H1 (cell line): Measurements from ENCODE around the gene CTSC. TPM values are rescaled to one million over a fixed set of nuclear protein-coding genes. Genes with fewer than 3 reads are reported as not detected.

Experiments
- CTCF ChIA-PET: fragments of 300-600 bp; sonication (Branson Sonifier 250); formaldehyde crosslinking; loops from one replicate; lab custom pipeline; 2021; ENCODE audit not compliant: partially characterized antibody; lab: Charles Lee
- POLR2A ChIA-PET: fragments of 300-600 bp; sonication (Branson Sonifier 250); formaldehyde crosslinking; loops from one replicate; lab custom pipeline; 2021; ENCODE audit warnings: inconsistent platforms; ENCODE audit not compliant: partially characterized antibody; lab: Charles Lee
- DNase-seq, 2 experiments: peaks; one replicate each; pipeline versions ENCODE4 v3.0.0 to v3.0.0-alpha.2; 2010 to 2022; ENCODE audit warnings: low spot score in 2 of 2, low read depth in 1 of 2, mixed read lengths in 1 of 2
- FAIRE-seq: peaks from 2 replicates; lab custom pipeline; 2011; peaks lifted over from hg19 to GRCh38; lab: Jason Lieb, UNC
- H2AFZ ChIP-seq: 2 replicates; pipeline ENCODE4 v1.8.1; 2012; ENCODE audit warnings: low read length, inconsistent platforms
- H2AK5ac ChIP-seq: 2 replicates; pipeline ENCODE4 v1.6.1; 2013; ENCODE audit warnings: low read depth, low read length
- H2BK120ac ChIP-seq: replicated peaks from 2 replicates; pipeline ENCODE3; 2013; ENCODE audit warnings: low read depth, low read length, inconsistent platforms
- H2BK12ac ChIP-seq: 2 replicates; pipeline ENCODE4 v1.6.1; 2013; ENCODE audit warnings: low read depth, low read length
- H2BK15ac ChIP-seq: 2 replicates; pipeline ENCODE4 v1.6.1; 2013; ENCODE audit warnings: low read length
- H2BK20ac ChIP-seq: 2 replicates; pipeline ENCODE4 v1.6.1; 2013; ENCODE audit warnings: low read length
- H2BK5ac ChIP-seq: 2 replicates; pipeline ENCODE4 v1.6.1; 2013; ENCODE audit warnings: low read depth, low read length
- H3K14ac ChIP-seq: 2 replicates; pipeline ENCODE4 v1.6.1; 2013; ENCODE audit warnings: inconsistent platforms; ENCODE audit not compliant: insufficient read length
- H3K18ac ChIP-seq: 2 replicates; pipeline ENCODE4 v1.6.1; 2013; ENCODE audit warnings: low read length; ENCODE audit errors: extremely low read depth
- H3K23ac ChIP-seq: 2 replicates; pipeline ENCODE4 v1.6.1; 2013; ENCODE audit warnings: inconsistent platforms; ENCODE audit not compliant: insufficient read length
- H3K23me2 ChIP-seq: 2 replicates; pipeline ENCODE4 v1.6.1; 2013; ENCODE audit warnings: low read depth, low read length
- H3K27ac ChIP-seq: 2 replicates; pipeline ENCODE4 v1.6.1; 2011; ENCODE audit warnings: low read depth, low read length, inconsistent platforms
- H3K27me3 ChIP-seq, 4 experiments: replicated peaks in 1 of 4; 1 replicate in 1 of 4; 2 replicates in 3 of 4; pipeline versions ENCODE4 v1.6.1 to v1.8.1; 2011 to 2013; ENCODE audit warnings: low read length in 3 of 4, mild to moderate bottlenecking in 3 of 4, inconsistent platforms in 2 of 4, mixed read lengths in 2 of 4, moderate library complexity in 1 of 4; ENCODE audit not compliant: control insufficient read depth in 3 of 4, insufficient read depth in 3 of 4; ENCODE audit errors: extremely low read depth in 1 of 4
- H3K36me3 ChIP-seq, 4 experiments: 2 replicates each; pipeline versions ENCODE4 v1.6.1 to v1.8.1; 2011 to 2013; ENCODE audit warnings: mild to moderate bottlenecking in 4 of 4, low read length in 3 of 4, moderate library complexity in 2 of 4, control low read depth in 1 of 4, inconsistent platforms in 1 of 4; ENCODE audit not compliant: insufficient read depth in 4 of 4, control insufficient read depth in 2 of 4
- H3K4ac ChIP-seq: replicated peaks from 2 replicates; pipeline ENCODE3; 2013; ENCODE audit warnings: low read length, low read depth, mixed read lengths, inconsistent platforms; ENCODE audit not compliant: insufficient read length
- H3K4me1 ChIP-seq, 4 experiments: replicated peaks in 1 of 4; 1 replicate in 1 of 4; 2 replicates in 3 of 4; pipeline versions ENCODE4 v1.6.1 to v1.8.1; 2011 to 2013; ENCODE audit warnings: low read length in 3 of 4, inconsistent platforms in 2 of 4, mixed read lengths in 1 of 4; ENCODE audit not compliant: insufficient read depth in 4 of 4, control insufficient read depth in 3 of 4
- H3K4me2 ChIP-seq, 2 experiments: 2 replicates each; pipeline versions ENCODE4 v1.6.1 to v1.8.1; 2011 to 2013; ENCODE audit warnings: low read depth in 2 of 2, low read length in 2 of 2, control low read depth in 1 of 2, inconsistent platforms in 1 of 2, mild to moderate bottlenecking in 1 of 2; ENCODE audit not compliant: insufficient read depth in 1 of 2
- H3K4me3 ChIP-seq, 4 experiments: fragments of 200-600, 300-600 bp in 1 of 4; sonication (generic), shearing (Covaris generic), sonication (Bioruptor Twin) in 1 of 4; 2 replicates each; pipeline versions ENCODE4 v1.5.1 to v1.8.1; 2011 to 2016; ENCODE audit warnings: low read length in 4 of 4, low read depth in 3 of 4, control low read depth in 2 of 4, inconsistent platforms in 2 of 4, mild to moderate bottlenecking in 2 of 4, mixed read lengths in 1 of 4, moderate library complexity in 1 of 4; ENCODE audit not compliant: insufficient read depth in 2 of 4; ENCODE audit errors: extremely low read depth in 1 of 4
- H3K56ac ChIP-seq: replicated peaks from 2 replicates; pipeline ENCODE3; 2013; ENCODE audit warnings: low read depth, mild to moderate bottlenecking, mixed read lengths, low read length, inconsistent platforms; ENCODE audit not compliant: insufficient read length
- H3K79me1 ChIP-seq: 2 replicates; pipeline ENCODE4 v1.6.1; 2013; ENCODE audit warnings: low read depth, low read length, control low read depth
- H3K79me2 ChIP-seq, 2 experiments: 2 replicates each; pipeline versions ENCODE4 v1.6.1 to v1.8.1; 2012 to 2013; ENCODE audit warnings: low read length in 2 of 2, mild to moderate bottlenecking in 2 of 2, inconsistent platforms in 1 of 2; ENCODE audit not compliant: insufficient read depth in 2 of 2, control insufficient read depth in 1 of 2
- H3K9ac ChIP-seq, 4 experiments: replicated peaks in 1 of 4; 1 replicate in 1 of 4; 2 replicates in 3 of 4; pipeline versions ENCODE4 v1.6.1 to v1.8.1; 2011 to 2013; ENCODE audit warnings: low read depth in 3 of 4, low read length in 3 of 4, control low read depth in 2 of 4, mild to moderate bottlenecking in 2 of 4, moderate library complexity in 2 of 4, inconsistent platforms in 1 of 4; ENCODE audit errors: extremely low read depth in 1 of 4
- H3K9me3 ChIP-seq, 2 experiments: 2 replicates each; pipeline versions ENCODE4 v1.6.1 to v1.8.1; 2012 to 2013; ENCODE audit warnings: mild to moderate bottlenecking in 2 of 2, moderate library complexity in 2 of 2, control low read depth in 1 of 2, inconsistent platforms in 1 of 2, low read depth in 1 of 2, low read length in 1 of 2, mixed read lengths in 1 of 2; ENCODE audit not compliant: insufficient read depth in 2 of 2
- H4K20me1 ChIP-seq, 2 experiments: replicated peaks in 1 of 2; 2 replicates each; pipeline versions ENCODE3 to v1.8.1; 2011 to 2013; ENCODE audit warnings: inconsistent platforms in 2 of 2, low read length in 2 of 2, mild to moderate bottlenecking in 1 of 2; ENCODE audit not compliant: insufficient read depth in 2 of 2, control insufficient read depth in 1 of 2
- H4K5ac ChIP-seq: 2 replicates; pipeline ENCODE4 v1.6.1; 2013; ENCODE audit warnings: low read length, low read depth, mixed read lengths, inconsistent platforms; ENCODE audit not compliant: insufficient read length
- H4K8ac ChIP-seq: 2 replicates; pipeline ENCODE4 v1.8.0; 2013; ENCODE audit warnings: mild to moderate bottlenecking, moderate library complexity, low read length, inconsistent platforms; ENCODE audit not compliant: insufficient read depth; ENCODE audit errors: extremely low read depth
- H4K91ac ChIP-seq: replicated peaks from 2 replicates; pipeline ENCODE3; 2013; ENCODE audit warnings: low read length, mixed read lengths, inconsistent platforms; ENCODE audit not compliant: insufficient read length
- BACH1 ChIP-seq: IDR thresholded peaks from 2 replicates; pipeline ENCODE4 v1.6.1; 2012; ENCODE audit warnings: low read length, improper control_type of control experiment
- BCL11A ChIP-seq, 2 experiments: IDR thresholded peaks; one replicate each; pipeline ENCODE4 v1.6.1; 2011; ENCODE audit warnings: low read depth in 2 of 2, low read length in 2 of 2, mild to moderate bottlenecking in 2 of 2
- CBX5 ChIP-seq: fragments of 300-800, 300-1000 bp; sonication (generic); IDR thresholded peaks from 2 replicates; pipeline ENCODE4 v1.7.1; 2016; ENCODE audit warnings: antibody characterized with exemption, low read length, low read depth
- E2F6 ChIP-seq: IDR thresholded peaks from 2 replicates; pipeline ENCODE4 v1.6.1; 2012; ENCODE audit warnings: inconsistent platforms
- EGR1 ChIP-seq: IDR thresholded peaks from 2 replicates; pipeline ENCODE4 v1.6.1; 2011; ENCODE audit warnings: low read depth, low read length, borderline replicate concordance
- GABPA ChIP-seq: IDR thresholded peaks from 2 replicates; pipeline ENCODE4 v1.6.1; 2011; ENCODE audit warnings: mild to moderate bottlenecking, low read length, moderate library complexity, borderline replicate concordance; ENCODE audit not compliant: insufficient read depth
- JUND ChIP-seq: IDR thresholded peaks from 2 replicates; pipeline ENCODE4 v1.6.1; 2011; ENCODE audit warnings: mild to moderate bottlenecking, improper control_type of control experiment, low read length
- MAFK ChIP-seq: IDR thresholded peaks from 2 replicates; pipeline ENCODE4 v1.6.1; 2012; ENCODE audit warnings: low read depth, mild to moderate bottlenecking, improper control_type of control experiment, low read length
- POLR2A ChIP-seq, 2 experiments: IDR thresholded peaks; 1 replicate in 1 of 2; 2 replicates in 1 of 2; pipeline ENCODE4 v1.6.1; 2011; ENCODE audit warnings: low read depth in 2 of 2, low read length in 2 of 2, mild to moderate bottlenecking in 2 of 2; ENCODE audit errors: control extremely low read depth in 1 of 2
- RAD21 ChIP-seq, 2 experiments: IDR thresholded peaks in 1 of 2; conservative IDR thresholded peaks in 1 of 2; 2 replicates each; pipeline ENCODE4 v1.6.1; 2011; ENCODE audit warnings: low read depth in 2 of 2, low read length in 2 of 2, improper control_type of control experiment in 1 of 2, inconsistent platforms in 1 of 2, mild to moderate bottlenecking in 1 of 2, moderate library complexity in 1 of 2
- SIN3A ChIP-seq, 2 experiments: IDR thresholded peaks in 1 of 2; conservative IDR thresholded peaks in 1 of 2; 2 replicates each; pipeline ENCODE4 v1.6.1; 2011 to 2012; ENCODE audit warnings: low read length in 2 of 2, improper control_type of control experiment in 1 of 2, low read depth in 1 of 2, mild to moderate bottlenecking in 1 of 2
- TBP ChIP-seq: IDR thresholded peaks from 2 replicates; pipeline ENCODE4 v1.6.1; 2011; ENCODE audit warnings: low read depth, low read length, improper control_type of control experiment
- WGBS, 2 experiments: shearing (Covaris generic) in 1 of 2; methylation state at CpG; one replicate each; pipeline versions ENCODE4 v1.1.6 to v1.1.7; 2013 to 2015; ENCODE audit warnings: low lambda C conversion rate in 2 of 2, mixed read lengths in 2 of 2, inconsistent platforms in 1 of 2, low coverage in 1 of 2, missing lambda C conversion rate in 1 of 2; ENCODE audit not compliant: insufficient replicate concordance in 2 of 2, insufficient coverage in 1 of 2, insufficient read length in 1 of 2; ENCODE audit errors: extremely low coverage in 1 of 2, missing lambda C conversion rate in 1 of 2; 5-methylcytosine and 5-hydroxymethylcytosine counted together
- polyA plus RNA-seq, 7 experiments: library from polyadenylated mRNA; depleted of rRNA in 3 of 7; stranded (reverse) in 5 of 7; unstranded in 2 of 7; fragments of >200 nt in 5 of 7; fragments of 200-250 nt in 2 of 7; gene quantifications; 1 replicate in 5 of 7; 2 replicates in 1 of 7; 4 replicates in 1 of 7; pipeline versions ENCODE4 v1.2.1 to v1.2.3, GENCODE V29; 2011 to 2013; ENCODE audit warnings: missing spikeins in 2 of 7, mixed read lengths in 2 of 7
- total RNA-seq: library from RNA; stranded (reverse); fragmentation: NEBNext Ultra II Directional; extraction: Animal tissue kit (Norgen Biotek cat#: 25700); gene quantifications from 2 replicates; pipeline ENCODE4 v1.2.1, GENCODE V29; 2021

The CTSC gene
- total and polyA plus RNA-seq, 2 of the 8 experiments (the other 6 are each of a cell fraction or from before 2014, with no cell fraction given), result 347 to 369 TPM

- Histone ChIP-seq H2BK12ac (no peak overlapping the region), H3K27me3 (no peaks in the 10 kb centered on the region), H4K8ac (no peak overlapping the region), H3K79me1 (no peaks in the 10 kb centered on the region; the same call in 1 of the 2 replicates), H3K36me3 (peaks cover 15 to 80% (median 50%) of the 10 kb centered on the region in 4 experiments), H3K14ac (no peak overlapping the region), H2BK5ac (no peak overlapping the region), H2BK15ac (no peak overlapping the region), H3K23me2 (no peaks in the 10 kb centered on the region), H3K18ac (no peak overlapping the region), H3K56ac (no peak overlapping the region), H4K20me1 (peaks cover 2 to 3% of the 10 kb centered on the region in 2 experiments), H3K27ac (no peak overlapping the region), H3K23ac (no peak overlapping the region), H3K4me3 (no peak overlapping the region), H2AFZ (no peak overlapping the region), H2BK20ac (no peak overlapping the region), H3K4me2 (no peak overlapping the region), H3K9me3 (no peaks in the 10 kb centered on the region), H3K4ac (no peak overlapping the region), H2BK120ac (no peak overlapping the region), H3K79me2 (peaks cover 0 to 10% of the 10 kb centered on the region in 2 experiments; a peak in 1 of 4 replicates), H3K9ac (no peak overlapping the region), H4K91ac (no peak overlapping the region), H3K4me1 (no peaks in the 10 kb centered on the region; a peak in 1 of 7 replicates), H2AK5ac (no peak overlapping the region), H4K5ac (no peak overlapping the region)
- ChIA-PET POLR2A (interaction anchor here (4.3 to 5.5 kb wide), 2 partner anchors 9 to 15 kb away, joined by 26 to 33 read pairs; no protein-coding TSS in a partner anchor), CTCF (interaction anchor here (0.7 kb wide), 1 partner anchor 52 kb away, joined by 3 read pairs; no protein-coding TSS in a partner anchor)
- DNase-seq, result no peak
- 95% methylated on average over 3 of the region's 3 CpGs; no CpG with 5 or more reads in 1 of the 2 experiments for WGBS, 2 experiments
- no peak for FAIRE-seq
- no peak for TF ChIP-seq CBX5
- TF ChIP-seq RAD21 (IDR thresholded peaks at IDR 0.05 in 1 of 2, conservative IDR thresholded peaks at IDR 0.05 in 1 of 2; ENCODE audit: low read depth in 2 of 2, low read length in 2 of 2), result no peak
- no peak for TF ChIP-seq BCL11A (IDR thresholded peaks at IDR 0.05; ENCODE audit: low read depth in 2 of 2, low read length in 2 of 2)
- TF ChIP-seq E2F6, result no peak
- no peak for TF ChIP-seq POLR2A (IDR thresholded peaks at IDR 0.05; ENCODE audit: control extremely low read depth in 1 of 2, low read depth in 2 of 2, low read length in 2 of 2)
- TF ChIP-seq MAFK, result no peak
- no peak for TF ChIP-seq SIN3A (conservative IDR thresholded peaks at IDR 0.05 in 1 of 2, IDR thresholded peaks at IDR 0.05 in 1 of 2; ENCODE audit: low read depth in 1 of 2, low read length in 2 of 2)
- TF ChIP-seq GABPA, result no peak
- TF ChIP-seq BACH1, result no peak
- no peak for TF ChIP-seq JUND
- no peak for TF ChIP-seq TBP
- TF ChIP-seq EGR1, result no peak
Observed at GRCh38 chr11:88292171-88292843, 45.2 kb downstream of the CTSC start.
